ENCODE results near the gene PROSER3.

PROSER3 gene

DNA sequence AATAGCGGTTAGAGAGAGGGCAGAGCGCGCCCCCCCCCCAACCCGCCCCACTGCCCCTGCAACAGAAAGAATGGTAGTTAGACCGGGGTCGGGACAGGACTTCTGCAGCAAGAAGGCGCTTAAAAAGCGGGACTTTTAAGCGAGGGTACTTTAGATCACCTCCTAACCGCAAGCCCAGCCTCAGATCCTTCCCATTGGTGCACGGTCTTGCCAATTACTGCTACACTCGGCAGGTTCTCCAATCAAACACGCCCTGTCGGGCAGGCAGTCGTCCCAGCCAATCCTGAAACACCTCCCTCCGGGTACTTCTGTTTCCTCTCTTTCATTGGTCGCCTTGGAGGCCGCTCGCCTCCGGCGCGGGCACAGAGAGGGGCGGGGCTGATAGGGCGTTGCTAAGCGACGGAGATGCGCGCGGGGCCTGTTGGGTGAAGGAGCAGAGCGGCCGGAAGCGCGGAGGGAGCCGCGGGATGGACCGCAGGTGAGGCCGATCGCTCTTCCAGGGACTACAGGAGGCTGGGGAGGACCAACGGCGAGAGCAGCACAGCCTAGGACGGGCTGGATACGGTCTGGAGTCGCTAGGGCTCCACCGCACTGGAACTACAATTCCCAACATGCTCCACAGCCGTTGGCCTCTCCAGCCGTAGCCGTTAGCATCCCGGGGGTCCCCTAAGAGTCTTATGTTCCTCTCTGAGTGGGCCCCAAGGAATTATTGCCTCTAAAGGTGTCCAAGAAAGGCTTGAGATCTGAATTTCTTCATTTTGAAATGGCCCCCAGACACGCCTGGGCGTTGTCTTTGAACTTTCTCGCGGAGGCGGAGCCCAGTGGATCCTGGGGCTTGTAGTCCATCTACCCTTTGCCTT, at the start of gene PROSER3:
PROSER3 (plus strand) TSS at position 428 of the 860 bp plus-strand sequence; CDS start at position 468, 40 bp downstream.
- DNase-seq (ENCODE audit: low read depth) = peak; percentile 100
- H3K4me3 ChIP-seq (ENCODE audit: low read length) = peak within 1 kb of the TSS; percentile 99
- TF ChIP-seq, protein P1, sequence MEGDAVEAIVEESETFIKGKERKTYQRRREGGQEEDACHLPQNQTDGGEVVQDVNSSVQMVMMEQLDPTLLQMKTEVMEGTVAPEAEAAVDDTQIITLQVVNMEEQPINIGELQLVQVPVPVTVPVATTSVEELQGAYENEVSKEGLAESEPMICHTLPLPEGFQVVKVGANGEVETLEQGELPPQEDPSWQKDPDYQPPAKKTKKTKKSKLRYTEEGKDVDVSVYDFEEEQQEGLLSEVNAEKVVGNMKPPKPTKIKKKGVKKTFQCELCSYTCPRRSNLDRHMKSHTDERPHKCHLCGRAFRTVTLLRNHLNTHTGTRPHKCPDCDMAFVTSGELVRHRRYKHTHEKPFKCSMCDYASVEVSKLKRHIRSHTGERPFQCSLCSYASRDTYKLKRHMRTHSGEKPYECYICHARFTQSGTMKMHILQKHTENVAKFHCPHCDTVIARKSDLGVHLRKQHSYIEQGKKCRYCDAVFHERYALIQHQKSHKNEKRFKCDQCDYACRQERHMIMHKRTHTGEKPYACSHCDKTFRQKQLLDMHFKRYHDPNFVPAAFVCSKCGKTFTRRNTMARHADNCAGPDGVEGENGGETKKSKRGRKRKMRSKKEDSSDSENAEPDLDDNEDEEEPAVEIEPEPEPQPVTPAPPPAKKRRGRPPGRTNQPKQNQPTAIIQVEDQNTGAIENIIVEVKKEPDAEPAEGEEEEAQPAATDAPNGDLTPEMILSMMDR (IDR thresholded peaks at IDR 0.05; ENCODE audit: insufficient read depth, low read depth, low read length, missing control alignments) = no peak

DNA sequence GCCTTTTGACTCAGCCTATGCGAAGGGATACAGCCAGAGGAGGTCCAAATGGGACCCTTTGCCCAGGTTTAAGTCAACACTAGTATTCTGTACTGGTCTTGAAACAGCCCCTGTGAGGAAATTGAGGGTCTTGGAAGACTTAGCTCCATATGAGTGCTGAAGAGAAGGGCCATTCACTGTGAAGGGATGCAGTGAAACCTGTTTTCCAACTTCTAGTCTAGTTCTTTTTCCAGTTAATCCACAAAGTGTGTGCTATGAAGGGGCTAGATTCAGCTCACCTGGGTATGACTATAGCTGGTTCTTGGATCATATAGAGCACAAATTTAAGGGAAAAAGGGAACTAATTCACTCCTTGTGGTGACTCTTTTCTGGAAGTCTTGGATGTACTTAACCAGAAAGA, 49.6 kb upstream of the PROSER3 start:
- H3K4me3 ChIP-seq (ENCODE audit: low read length) = no peak overlapping the region
- peak; percentile 54 for DNase-seq (ENCODE audit: low read depth)
- TF ChIP-seq, protein P1 (IDR thresholded peaks at IDR 0.05; ENCODE audit: insufficient read depth, low read depth, low read length, missing control alignments) = no peak

DNA sequence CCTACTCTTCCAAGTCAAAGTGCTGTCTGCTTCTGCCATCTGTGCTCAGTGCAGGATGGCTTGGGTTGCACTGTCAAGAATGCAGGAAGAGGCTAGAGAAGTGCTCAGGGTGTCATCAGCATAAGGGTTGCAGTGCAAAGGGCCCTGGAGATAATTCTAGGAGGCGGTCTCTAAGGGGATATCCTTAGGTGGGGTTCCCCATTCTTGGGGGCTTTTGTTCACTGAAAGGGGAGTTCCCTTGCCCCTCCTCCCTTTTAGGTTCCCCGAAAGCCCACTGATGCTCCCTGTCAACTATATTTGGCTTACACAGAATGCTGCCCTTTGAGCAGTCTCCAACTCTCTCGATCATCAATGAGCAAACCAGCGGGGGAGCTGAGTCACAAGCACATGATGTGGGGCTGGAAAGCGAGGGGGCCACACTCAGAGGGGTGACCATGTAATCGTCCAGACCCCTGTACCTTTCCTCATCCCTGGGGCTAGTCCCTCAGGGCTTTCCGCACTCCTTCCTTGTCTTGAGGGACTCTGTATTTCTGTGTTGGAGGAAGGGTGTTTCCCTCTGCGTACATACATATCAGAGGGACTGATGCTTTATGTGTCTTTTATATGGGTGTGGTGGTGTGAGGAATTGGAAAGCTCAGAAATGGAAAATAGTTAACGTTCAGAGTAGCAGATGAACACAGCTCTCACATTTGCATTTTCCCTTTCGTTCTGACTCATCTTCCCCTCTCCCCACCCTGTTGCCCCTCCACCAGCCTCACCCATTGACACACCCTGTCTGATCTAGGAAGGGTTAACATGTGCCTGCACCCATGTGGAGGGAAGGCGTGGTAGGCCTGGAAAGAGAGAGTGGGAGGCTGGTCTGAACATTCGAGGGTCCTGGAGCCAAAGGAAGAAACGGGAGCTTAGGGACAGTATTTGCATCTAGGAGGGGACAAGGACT, 46.9 kb upstream of the PROSER3 start:
- DNase-seq (ENCODE audit: low read depth) = no peak
- TF ChIP-seq, protein P1 (IDR thresholded peaks at IDR 0.05; ENCODE audit: insufficient read depth, low read depth, low read length, missing control alignments) = no peak
- no peak overlapping the region for H3K4me3 ChIP-seq (ENCODE audit: low read length)

DNA sequence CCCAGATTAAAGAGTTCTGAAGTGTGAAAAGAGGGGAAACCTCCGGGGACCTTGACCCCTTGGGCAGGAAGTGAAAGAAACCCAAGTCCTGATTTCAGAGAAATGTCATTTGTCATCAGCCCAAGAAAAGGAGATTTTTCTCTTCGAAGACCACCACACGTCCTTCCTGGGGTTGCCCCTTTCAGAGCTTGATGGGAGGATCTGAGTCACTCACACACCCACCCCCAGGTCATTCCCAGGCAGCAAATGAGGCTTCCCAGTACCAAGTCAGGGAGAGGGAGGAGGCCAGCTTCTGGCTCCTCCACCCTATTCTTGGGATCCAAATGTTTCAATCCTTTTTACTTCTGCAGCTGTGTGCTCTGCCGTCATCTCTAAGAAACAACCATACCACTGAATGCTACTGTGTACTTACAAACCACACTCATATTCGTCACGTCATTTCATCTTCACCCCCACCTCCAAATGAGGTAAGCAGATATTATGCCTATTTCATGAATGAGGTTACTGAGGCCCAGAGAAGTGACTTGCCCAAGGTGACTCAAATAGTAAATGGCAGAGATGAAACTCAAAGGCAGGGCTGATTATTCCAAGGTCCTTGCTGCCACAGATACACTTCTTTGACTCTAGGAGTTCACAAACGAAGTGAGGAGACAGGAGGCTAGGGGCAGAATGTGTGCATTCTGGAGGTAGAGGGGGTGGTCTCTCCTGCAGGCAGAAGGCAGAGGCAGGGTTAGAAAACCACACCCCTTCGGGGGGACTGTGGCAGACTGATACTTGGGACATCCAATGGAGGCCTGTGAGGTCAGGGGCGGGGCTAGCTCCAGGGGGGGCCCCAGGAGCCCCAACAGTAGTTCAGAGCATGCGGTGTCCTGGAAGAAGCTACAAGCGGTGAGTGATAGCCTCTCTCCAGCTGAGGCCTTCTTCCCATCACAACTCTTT, 45.1 kb upstream of the PROSER3 start:
- DNase-seq (ENCODE audit: low read depth) = no peak
- TF ChIP-seq, protein P1 (IDR thresholded peaks at IDR 0.05; ENCODE audit: insufficient read depth, low read depth, low read length, missing control alignments) = no peak
- H3K4me3 ChIP-seq (ENCODE audit: low read length) = no peak overlapping the region

DNA sequence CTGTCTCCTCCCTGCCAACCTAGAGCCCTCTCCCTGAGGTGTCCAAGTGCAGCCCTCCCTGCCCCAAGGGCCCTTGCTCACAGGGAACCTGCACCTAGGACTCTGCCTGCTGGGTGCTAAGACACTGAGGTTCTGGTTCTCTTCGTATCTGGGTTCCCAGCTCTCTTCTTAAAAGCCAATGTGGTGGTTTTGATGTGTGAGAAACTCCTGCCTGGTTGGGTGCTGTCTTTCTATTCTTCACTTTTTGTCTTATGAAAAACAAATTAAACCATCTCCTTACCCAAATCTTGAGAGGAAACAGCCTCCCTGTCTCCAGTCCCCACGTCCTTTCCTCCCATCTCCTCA, 44.5 kb upstream of the PROSER3 start:
- no peak overlapping the region for H3K4me3 ChIP-seq (ENCODE audit: low read length)
- DNase-seq (ENCODE audit: low read depth) = no peak
- TF ChIP-seq, protein P1 (IDR thresholded peaks at IDR 0.05; ENCODE audit: insufficient read depth, low read depth, low read length, missing control alignments) = no peak

DNA sequence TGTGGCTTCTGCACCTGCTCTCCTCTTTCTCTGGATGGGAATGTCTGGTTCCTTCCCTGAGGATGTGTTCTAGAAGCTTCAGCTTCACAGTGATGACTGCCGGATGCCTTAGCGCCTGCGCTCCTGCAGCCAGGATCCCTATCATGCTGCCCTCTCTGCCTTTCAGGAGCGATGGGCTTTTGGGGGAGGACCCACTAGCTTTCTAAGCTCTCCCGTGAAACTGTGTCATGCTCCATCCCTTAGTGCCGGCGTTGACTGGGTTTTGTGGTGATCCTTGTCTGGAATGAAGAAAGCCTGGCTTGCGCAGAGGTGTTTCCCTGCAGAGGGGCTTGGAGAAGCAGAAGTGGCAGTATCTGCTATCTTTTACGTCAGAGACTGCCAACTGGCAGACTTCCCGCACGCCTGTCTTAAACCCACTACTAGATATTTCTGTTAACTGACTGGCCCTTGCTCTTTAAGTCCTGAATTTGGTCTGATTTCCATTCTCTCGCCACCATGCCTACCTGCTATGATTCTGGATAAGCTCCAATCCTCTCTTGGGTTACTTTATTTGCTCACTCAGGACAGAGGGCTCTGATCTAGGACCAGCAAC, 44.0 kb upstream of the PROSER3 start:
- H3K4me3 ChIP-seq (ENCODE audit: low read length) = no peak overlapping the region
- TF ChIP-seq, protein P1 (IDR thresholded peaks at IDR 0.05; ENCODE audit: insufficient read depth, low read depth, low read length, missing control alignments) = no peak
- DNase-seq (ENCODE audit: low read depth) = no peak

Measured in epithelial cell of esophagus (primary cell).